SK-N-SH (cell line): ENCODE data around the gene LDB1. TPM values are rescaled to one million over a fixed set of nuclear protein-coding genes. Genes with fewer than 3 reads are reported as not detected.

Experiments used
- CTCF ChIA-PET: fragments of 300-600, 350-600 bp; formaldehyde crosslinking; extraction: SDS; loops from one replicate; lab custom pipeline; 2021; lab: Yijun Ruan, JAX
- POLR2A ChIA-PET: fragments of 350-600 bp; sonication (Branson Sonifier 250); formaldehyde crosslinking; extraction: SDS; loops from one replicate; lab custom pipeline; 2020; ENCODE audit warnings: antibody characterized with exemption, inconsistent platforms; lab: Yijun Ruan, JAX
- DNase-seq: peaks from one replicate; pipeline ENCODE4 v3.0.0; 2012
- H2AFZ ChIP-seq: fragments of 200-600 bp; sonication (generic); 2 replicates; pipeline ENCODE4 v1.8.1; 2016; ENCODE audit warnings: antibody characterized with exemption, mild to moderate bottlenecking, low read depth
- H3F3A ChIP-seq: fragments of 200-600 bp; sonication (generic); replicated peaks from 2 replicates; pipeline ENCODE3; 2016; ENCODE audit warnings: antibody characterized with exemption, mild to moderate bottlenecking; ENCODE audit not compliant: insufficient read depth
- H3K27ac ChIP-seq, 2 experiments: fragments of 200-500 bp in 1 of 2; fragments of 200-600 bp in 1 of 2; sonication (Bioruptor generic) in 1 of 2; sonication (generic), shearing (Covaris generic) in 1 of 2; 2 replicates each; pipeline versions ENCODE4 v1.5.1 to v1.6.1; 2014 to 2016; ENCODE audit warnings: low read depth in 2 of 2, inconsistent platforms in 1 of 2, low read length in 1 of 2, mild to moderate bottlenecking in 1 of 2, mixed read lengths in 1 of 2
- H3K27me3 ChIP-seq: fragments of 200-600 bp; sonication (generic), shearing (Covaris generic); 2 replicates; pipeline ENCODE4 v1.6.1; 2016; ENCODE audit warnings: mixed run types; ENCODE audit not compliant: insufficient read depth
- H3K36me3 ChIP-seq, 2 experiments: fragments of 200-500 bp in 1 of 2; fragments of 200-600 bp in 1 of 2; sonication (Bioruptor generic) in 1 of 2; sonication (generic) in 1 of 2; replicated peaks in 1 of 2; 2 replicates each; pipeline versions ENCODE3 to v1.5.1; 2014 to 2016; ENCODE audit warnings: low read length in 1 of 2, mild to moderate bottlenecking in 1 of 2; ENCODE audit not compliant: insufficient read depth in 2 of 2, control insufficient read depth in 1 of 2
- H3K4me1 ChIP-seq, 2 experiments: fragments of 200-500 bp in 1 of 2; fragments of 200-600 bp in 1 of 2; sonication (Bioruptor generic) in 1 of 2; sonication (generic), shearing (Covaris generic) in 1 of 2; 2 replicates each; pipeline versions ENCODE4 v1.5.1 to v1.6.1; 2014 to 2016; ENCODE audit warnings: low read depth in 1 of 2, low read length in 1 of 2, mixed run types in 1 of 2; ENCODE audit not compliant: insufficient read depth in 2 of 2, control insufficient read depth in 1 of 2
- H3K4me2 ChIP-seq: fragments of 200-600 bp; sonication (generic), shearing (Covaris generic); 2 replicates; pipeline ENCODE4 v1.6.1; 2017; ENCODE audit warnings: mixed run types
- H3K4me3 ChIP-seq, 2 experiments: fragments of 200-500 bp in 1 of 2; fragments of 200-600 bp in 1 of 2; sonication (Bioruptor generic) in 1 of 2; sonication (generic), shearing (Covaris generic) in 1 of 2; 2 replicates each; pipeline versions ENCODE4 v1.5.1 to v1.8.1; 2014 to 2016; ENCODE audit warnings: low read depth in 2 of 2, inconsistent platforms in 1 of 2, low read length in 1 of 2, mild to moderate bottlenecking in 1 of 2, mixed read lengths in 1 of 2, moderate library complexity in 1 of 2
- H3K79me2 ChIP-seq: fragments of 200-600 bp; sonication (generic); 2 replicates; pipeline ENCODE4 v1.8.1; 2017; ENCODE audit warnings: mild to moderate bottlenecking; ENCODE audit not compliant: insufficient read depth
- H3K9ac ChIP-seq: fragments of 200-600 bp; sonication (generic); 2 replicates; pipeline ENCODE4 v1.6.1; 2017; ENCODE audit warnings: mixed run types
- H3K9me2 ChIP-seq: fragments of 200-600 bp; sonication (generic); 2 replicates; pipeline ENCODE4 v1.6.1; 2017; ENCODE audit warnings: mixed run types
- H3K9me3 ChIP-seq: fragments of 200-600 bp; sonication (generic); 2 replicates; pipeline ENCODE4 v1.6.1; 2017; ENCODE audit warnings: mixed run types, mild to moderate bottlenecking, moderate library complexity
- H4K20me1 ChIP-seq: fragments of 200-600 bp; sonication (generic); 2 replicates; pipeline ENCODE4 v1.6.1; 2017; ENCODE audit warnings: mild to moderate bottlenecking, mixed run types; ENCODE audit not compliant: insufficient read depth
- EP300 ChIP-seq, 2 experiments: IDR thresholded peaks; 2 replicates each; pipeline versions ENCODE4 v1.4.0 to v1.6.1; 2012; ENCODE audit warnings: borderline replicate concordance in 1 of 2, low read depth in 1 of 2, low read length in 1 of 2
- EZH2phosphoT487 ChIP-seq: fragments of 200-600 bp; sonication (generic); IDR thresholded peaks from 2 replicates; pipeline ENCODE4 v1.6.1; 2017; ENCODE audit warnings: low read depth, mixed run types, mild to moderate bottlenecking, antibody characterized with exemption, moderate library complexity, borderline replicate concordance
- FOXM1 ChIP-seq: IDR thresholded peaks from 2 replicates; pipeline ENCODE4 v1.4.0; 2012; ENCODE audit warnings: low read depth, mild to moderate bottlenecking
- MEF2A ChIP-seq: IDR thresholded peaks from 2 replicates; pipeline ENCODE4 v1.4.0; 2012; ENCODE audit warnings: low read depth, borderline replicate concordance
- NFIC ChIP-seq: IDR thresholded peaks from 2 replicates; pipeline ENCODE4 v1.4.0; 2012; ENCODE audit warnings: borderline replicate concordance
- RAD21 ChIP-seq: IDR thresholded peaks from 2 replicates; pipeline ENCODE4 v1.6.1; 2012; ENCODE audit warnings: mild to moderate bottlenecking, low read length
- RCOR1 ChIP-seq: fragments of 150-350 bp; IDR thresholded peaks from 2 replicates; pipeline ENCODE4 v1.6.1; 2017; ENCODE audit warnings: antibody characterized with exemption, low read length
- RXRA ChIP-seq: IDR thresholded peaks from 2 replicates; pipeline ENCODE4 v1.4.0; 2012; ENCODE audit warnings: low read depth, mild to moderate bottlenecking, borderline replicate concordance
- SIN3A ChIP-seq: IDR thresholded peaks from 2 replicates; pipeline ENCODE4 v1.6.1; 2012; ENCODE audit warnings: low read depth, mild to moderate bottlenecking, low read length, moderate library complexity, borderline replicate concordance
- WGBS: methylation state at CpG from one replicate; pipeline ENCODE4 v1.1.6; 2017; ENCODE audit warnings: low lambda C conversion rate; 5-methylcytosine and 5-hydroxymethylcytosine counted together
- polyA plus RNA-seq, 3 experiments: library from polyadenylated mRNA; depleted of rRNA; stranded (reverse); fragments of >200 nt; gene quantifications; 2 replicates each; pipeline ENCODE4 v1.2.3, GENCODE V29; 2012
- TF ChIP-seq, protein P1 (sequence below): IDR thresholded peaks from 2 replicates; pipeline ENCODE4; 2012
- TF ChIP-seq, protein P2 (sequence below): IDR thresholded peaks from 2 replicates; pipeline ENCODE4 v1.4.0; 2012; ENCODE audit warnings: low read depth, borderline replicate concordance
- TF ChIP-seq, protein P3 (sequence below): IDR thresholded peaks from 2 replicates; pipeline ENCODE4 v1.6.1; 2012; ENCODE audit warnings: mild to moderate bottlenecking, low read depth, low read length, moderate library complexity
- TF ChIP-seq, protein P4 (sequence below): IDR thresholded peaks from 2 replicates; pipeline ENCODE4 v1.4.0; 2012; ENCODE audit warnings: low read depth

LDB1 gene
- polyA plus RNA-seq, 1 of the 3 experiments (the other 2 are of a cell fraction): 85.9 TPM

DNA sequence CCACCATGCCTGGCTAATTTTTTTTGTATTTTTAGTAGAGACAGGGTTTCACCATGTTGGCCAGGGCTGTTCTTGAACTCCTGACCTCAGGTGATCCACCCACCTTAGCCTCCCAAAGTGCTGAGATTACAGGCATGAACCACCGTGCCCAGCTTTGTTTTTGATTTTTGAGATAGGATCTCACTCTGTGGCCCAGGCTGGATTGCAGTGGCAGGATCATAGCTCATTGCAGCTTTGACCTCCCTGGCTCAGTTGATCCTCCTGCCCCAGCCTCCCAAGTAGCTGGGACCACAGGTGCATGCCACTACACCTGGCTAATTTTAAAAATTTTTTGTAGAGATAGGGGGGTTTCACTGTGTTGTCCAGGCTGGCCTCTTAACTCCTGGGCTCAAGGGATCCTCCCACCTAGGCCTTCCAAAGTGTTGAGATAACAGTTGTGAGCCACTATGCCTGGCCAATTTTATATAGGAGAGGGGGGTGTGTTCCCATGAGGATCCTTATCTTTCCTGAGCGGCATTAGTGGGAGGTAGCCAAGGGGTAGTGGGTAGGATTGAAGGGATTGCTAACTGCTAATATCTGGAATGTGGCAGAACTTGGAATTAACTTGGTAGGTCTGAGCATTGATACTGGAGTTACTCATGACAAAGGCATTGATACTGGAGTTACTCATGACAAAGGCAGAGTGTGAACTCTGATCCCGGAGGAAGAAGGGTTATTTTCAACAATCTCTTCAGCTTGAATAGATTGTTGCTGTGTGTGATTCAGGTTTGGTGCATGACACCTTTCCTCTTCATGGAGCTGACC, 31.0 kb upstream of the LDB1 start:
- Histone ChIP-seq H3K4me3 (no peak overlapping the region), H3K9ac (peak overlapping the region; percentile 34; the same call in 1 of the 2 replicates), H3K27me3 (no peaks in the 10 kb centered on the region), H3K79me2 (peaks cover 43% of the 10 kb centered on the region), H3K4me2 (peak overlapping the region; percentile 93), H2AFZ (no peak overlapping the region), H3K9me2 (no peaks in the 10 kb centered on the region), H3K9me3 (no peaks in the 10 kb centered on the region), H3K4me1 (peaks cover 7 to 15% of the 10 kb centered on the region in 2 experiments; a peak in 2 of 4 replicates), H3F3A (peaks cover 50% of the 10 kb centered on the region), H4K20me1 (peaks cover 19% of the 10 kb centered on the region), H3K36me3 (peaks cover 38 to 53% of the 10 kb centered on the region in 2 experiments), H3K27ac (peak overlapping the region; percentile 81 to 91)
- ChIA-PET CTCF (interaction anchor here (1.0 to 1.6 kb wide), 7 partner anchors 12 to 79 kb away, joined by 3 to 6 read pairs (median 3); partner anchors contain the start of gene PPRC1), POLR2A (interaction anchor here (0.7 to 2.7 kb wide), 2 partner anchors 13 to 33 kb away, joined by 3 to 12 read pairs; no protein-coding TSS in a partner anchor)
- TF ChIP-seq RAD21: no peak
- no peak for TF ChIP-seq RXRA
- TF ChIP-seq, protein P1, sequence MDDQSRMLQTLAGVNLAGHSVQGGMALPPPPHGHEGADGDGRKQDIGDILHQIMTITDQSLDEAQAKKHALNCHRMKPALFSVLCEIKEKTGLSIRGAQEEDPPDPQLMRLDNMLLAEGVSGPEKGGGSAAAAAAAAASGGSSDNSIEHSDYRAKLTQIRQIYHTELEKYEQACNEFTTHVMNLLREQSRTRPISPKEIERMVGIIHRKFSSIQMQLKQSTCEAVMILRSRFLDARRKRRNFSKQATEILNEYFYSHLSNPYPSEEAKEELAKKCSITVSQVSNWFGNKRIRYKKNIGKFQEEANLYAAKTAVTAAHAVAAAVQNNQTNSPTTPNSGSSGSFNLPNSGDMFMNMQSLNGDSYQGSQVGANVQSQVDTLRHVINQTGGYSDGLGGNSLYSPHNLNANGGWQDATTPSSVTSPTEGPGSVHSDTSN: no peak
- no peak for TF ChIP-seq EZH2phosphoT487
- TF ChIP-seq RCOR1: no peak
- TF ChIP-seq, protein P2, sequence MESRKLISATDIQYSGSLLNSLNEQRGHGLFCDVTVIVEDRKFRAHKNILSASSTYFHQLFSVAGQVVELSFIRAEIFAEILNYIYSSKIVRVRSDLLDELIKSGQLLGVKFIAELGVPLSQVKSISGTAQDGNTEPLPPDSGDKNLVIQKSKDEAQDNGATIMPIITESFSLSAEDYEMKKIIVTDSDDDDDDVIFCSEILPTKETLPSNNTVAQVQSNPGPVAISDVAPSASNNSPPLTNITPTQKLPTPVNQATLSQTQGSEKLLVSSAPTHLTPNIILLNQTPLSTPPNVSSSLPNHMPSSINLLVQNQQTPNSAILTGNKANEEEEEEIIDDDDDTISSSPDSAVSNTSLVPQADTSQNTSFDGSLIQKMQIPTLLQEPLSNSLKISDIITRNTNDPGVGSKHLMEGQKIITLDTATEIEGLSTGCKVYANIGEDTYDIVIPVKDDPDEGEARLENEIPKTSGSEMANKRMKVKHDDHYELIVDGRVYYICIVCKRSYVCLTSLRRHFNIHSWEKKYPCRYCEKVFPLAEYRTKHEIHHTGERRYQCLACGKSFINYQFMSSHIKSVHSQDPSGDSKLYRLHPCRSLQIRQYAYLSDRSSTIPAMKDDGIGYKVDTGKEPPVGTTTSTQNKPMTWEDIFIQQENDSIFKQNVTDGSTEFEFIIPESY: no peak
- TF ChIP-seq, protein P3, sequence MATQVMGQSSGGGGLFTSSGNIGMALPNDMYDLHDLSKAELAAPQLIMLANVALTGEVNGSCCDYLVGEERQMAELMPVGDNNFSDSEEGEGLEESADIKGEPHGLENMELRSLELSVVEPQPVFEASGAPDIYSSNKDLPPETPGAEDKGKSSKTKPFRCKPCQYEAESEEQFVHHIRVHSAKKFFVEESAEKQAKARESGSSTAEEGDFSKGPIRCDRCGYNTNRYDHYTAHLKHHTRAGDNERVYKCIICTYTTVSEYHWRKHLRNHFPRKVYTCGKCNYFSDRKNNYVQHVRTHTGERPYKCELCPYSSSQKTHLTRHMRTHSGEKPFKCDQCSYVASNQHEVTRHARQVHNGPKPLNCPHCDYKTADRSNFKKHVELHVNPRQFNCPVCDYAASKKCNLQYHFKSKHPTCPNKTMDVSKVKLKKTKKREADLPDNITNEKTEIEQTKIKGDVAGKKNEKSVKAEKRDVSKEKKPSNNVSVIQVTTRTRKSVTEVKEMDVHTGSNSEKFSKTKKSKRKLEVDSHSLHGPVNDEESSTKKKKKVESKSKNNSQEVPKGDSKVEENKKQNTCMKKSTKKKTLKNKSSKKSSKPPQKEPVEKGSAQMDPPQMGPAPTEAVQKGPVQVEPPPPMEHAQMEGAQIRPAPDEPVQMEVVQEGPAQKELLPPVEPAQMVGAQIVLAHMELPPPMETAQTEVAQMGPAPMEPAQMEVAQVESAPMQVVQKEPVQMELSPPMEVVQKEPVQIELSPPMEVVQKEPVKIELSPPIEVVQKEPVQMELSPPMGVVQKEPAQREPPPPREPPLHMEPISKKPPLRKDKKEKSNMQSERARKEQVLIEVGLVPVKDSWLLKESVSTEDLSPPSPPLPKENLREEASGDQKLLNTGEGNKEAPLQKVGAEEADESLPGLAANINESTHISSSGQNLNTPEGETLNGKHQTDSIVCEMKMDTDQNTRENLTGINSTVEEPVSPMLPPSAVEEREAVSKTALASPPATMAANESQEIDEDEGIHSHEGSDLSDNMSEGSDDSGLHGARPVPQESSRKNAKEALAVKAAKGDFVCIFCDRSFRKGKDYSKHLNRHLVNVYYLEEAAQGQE: no peak
- TF ChIP-seq MEF2A: no peak
- no peak for TF ChIP-seq NFIC
- TF ChIP-seq, protein P4, sequence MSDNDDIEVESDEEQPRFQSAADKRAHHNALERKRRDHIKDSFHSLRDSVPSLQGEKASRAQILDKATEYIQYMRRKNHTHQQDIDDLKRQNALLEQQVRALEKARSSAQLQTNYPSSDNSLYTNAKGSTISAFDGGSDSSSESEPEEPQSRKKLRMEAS: no peak
- no peak for TF ChIP-seq FOXM1
- no peak for TF ChIP-seq SIN3A
- TF ChIP-seq EP300 (IDR thresholded peaks at IDR 0.05; ENCODE audit: borderline replicate concordance in 1 of 2, low read depth in 1 of 2, low read length in 1 of 2): no peak
- 23% methylated on average over 3 of the region's 3 CpGs for WGBS
- no peak for DNase-seq
